IPS-NIHi7 (cell line): ENCODE results near the gene NAPA.

Experiments used
- DNase-seq: peaks from one replicate; pipeline ENCODE4 v3.0.0; 2012; ENCODE audit warnings: mixed read lengths; ENCODE audit errors: extremely low spot score

NAPA gene

DNA sequence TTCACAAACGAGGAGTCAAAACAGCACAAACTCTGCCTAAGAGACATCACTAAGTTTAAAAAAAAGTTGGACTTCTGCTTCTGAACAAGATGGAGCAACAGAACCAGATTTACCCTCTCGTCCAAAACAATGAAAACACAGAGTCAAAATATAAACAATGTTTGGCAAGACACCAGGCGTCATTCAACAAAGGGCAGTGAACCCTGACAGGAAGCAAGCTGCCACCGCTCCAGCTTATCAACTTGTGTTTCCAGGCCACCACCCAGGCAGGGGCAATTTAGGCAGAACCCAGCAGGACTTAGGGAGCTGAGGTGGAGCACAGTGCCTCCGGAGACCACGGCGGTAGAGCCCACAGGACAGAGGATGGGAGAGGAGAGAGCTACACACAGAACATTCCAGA, 8.6 kb upstream of the NAPA start:
- no peak for DNase-seq

GRCh38 chr19:47521473-47522180, 6.8 kb upstream of the NAPA start:
- DNase-seq, result no peak

DNA sequence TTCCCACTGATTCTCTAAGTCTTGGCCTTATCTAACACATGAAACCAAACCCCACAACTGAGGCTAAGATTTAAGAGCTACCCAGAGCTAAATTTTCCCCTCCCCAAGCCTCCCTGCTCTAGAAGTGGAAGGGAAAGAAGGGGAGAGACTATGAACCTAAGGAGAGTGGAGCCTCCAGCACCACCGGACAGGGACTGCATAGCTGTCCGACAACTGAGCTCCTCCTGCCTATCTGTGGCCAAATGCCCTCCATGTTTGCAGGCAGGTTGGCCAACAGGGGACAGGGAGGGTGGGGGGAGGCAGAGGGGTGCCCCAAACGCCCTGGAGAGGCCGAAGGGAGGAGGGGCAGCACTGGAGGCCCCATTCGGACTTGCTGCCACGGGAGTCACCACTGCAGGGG, 6.0 kb upstream of the NAPA start:
- DNase-seq, result no peak

DNA sequence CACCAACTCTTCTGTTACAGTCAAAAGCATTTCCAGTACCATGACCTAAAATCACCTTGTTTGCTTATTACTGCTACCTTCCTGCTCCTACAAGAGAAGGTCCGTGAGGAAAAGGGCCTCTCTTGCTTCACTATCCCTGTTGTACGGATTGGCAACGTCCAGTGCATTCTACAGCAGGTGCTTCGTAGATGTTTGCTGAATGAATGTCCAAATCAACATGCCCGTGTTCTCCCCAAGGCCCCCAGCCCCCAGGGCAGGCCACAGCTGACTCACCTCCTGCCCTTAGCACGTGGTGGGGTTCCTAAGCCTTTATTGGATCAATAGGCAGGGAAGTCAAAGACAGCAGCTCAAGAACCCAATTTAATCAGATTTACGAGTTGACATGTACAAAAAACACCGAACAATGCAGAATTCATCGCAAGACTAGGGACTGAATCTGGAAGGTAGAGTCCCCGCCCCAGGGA, 5.5 kb upstream of the NAPA start:
- no peak for DNase-seq

DNA sequence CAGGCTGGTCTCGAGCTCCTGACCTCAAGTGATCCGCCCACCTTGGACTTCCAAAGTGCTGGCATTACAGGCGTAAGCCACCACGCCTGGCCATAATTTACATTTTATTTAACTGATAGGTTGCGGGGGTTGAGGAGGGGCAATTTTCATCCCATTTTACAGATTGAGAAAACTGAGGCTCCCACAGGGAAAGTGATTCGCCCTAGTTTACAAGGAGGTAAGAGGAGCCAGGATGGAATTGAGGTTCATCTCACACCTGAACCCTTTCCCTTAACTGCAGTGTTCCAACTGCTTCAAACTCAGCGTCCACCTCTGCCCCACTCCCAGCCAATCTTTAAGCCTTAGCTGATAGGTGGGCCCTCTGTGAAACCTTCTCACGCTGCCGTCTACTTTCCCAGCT, 4.0 kb upstream of the NAPA start:
- DNase-seq, result no peak

DNA sequence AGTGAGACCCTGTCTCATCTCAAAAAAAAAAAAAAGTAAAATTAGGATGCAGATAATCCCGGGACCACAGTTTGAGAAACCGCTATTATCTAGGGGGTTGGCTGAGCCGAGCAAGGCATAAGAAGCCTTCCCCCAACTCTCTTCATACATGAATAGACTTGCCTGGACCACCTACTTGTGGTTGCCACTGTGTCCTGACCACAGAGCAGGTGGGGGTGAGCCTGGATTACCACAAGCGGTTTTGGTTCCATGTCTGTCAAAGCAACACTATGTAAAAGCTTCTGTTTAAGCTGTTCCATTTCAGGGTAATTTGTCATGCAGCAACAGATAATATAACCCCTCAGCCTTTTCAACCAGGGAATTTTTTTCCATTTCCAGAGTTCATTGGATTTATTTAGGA, 3.3 kb upstream of the NAPA start:
- DNase-seq, result no peak

DNA sequence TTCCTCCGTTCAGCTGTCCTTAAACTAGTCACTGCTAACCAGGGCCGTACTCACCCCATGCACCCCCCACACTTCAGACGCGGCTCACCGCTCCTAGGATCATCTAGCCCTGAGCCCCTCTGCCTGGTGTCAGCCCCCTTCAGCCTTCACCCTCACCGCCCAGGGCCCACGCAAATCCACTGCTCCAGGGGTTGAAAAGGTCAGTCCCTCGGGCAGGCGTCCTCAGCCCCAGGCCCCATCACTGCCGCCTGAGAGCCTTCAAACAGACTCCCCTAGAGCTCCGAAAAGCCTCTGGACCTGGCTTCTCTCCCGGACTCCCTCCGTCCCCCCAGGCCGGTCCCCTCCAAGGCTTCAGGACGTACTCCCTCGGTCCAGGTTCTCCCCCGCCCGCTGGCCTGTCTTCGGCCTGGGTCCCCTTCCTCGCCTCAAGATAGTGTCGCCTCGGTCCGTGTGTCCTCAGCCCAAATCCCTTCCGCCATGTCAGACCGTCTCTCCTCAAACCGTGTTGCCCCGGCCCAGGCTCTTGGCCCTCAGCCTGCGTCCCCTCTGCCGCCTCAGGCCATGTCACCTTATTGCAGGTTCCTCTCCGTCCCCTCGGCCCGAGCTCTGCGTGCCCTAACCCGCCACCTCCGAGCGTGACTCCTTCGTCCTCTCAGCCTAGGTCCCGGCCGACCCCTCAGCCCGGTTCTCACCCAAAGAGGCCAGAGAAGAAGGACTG, 553 bp downstream of the NAPA start:
- DNase-seq, result no peak

DNA sequence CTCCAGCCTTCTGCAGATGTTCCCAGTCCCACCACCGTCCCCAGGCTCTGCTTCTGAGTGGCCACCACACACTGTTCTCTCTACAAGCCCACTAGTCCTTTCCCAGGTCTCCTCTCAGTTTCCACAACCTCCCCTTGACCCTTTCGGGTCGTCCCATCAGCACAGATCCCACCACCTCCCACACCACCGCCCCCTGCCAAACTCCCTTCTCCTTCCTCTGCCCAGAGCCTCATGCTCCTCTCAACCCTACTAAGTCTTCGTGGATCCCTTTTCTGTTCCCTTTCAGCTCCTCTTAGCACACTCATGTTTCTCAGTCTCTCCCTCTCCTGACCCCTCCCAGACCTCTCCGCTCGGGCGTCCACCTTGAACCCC, 1.9 kb downstream of the NAPA start:
- DNase-seq, result no peak

- DNase-seq, result no peak
These were observed 2.5 kb downstream of the NAPA start for GRCh38 chr19:47512183-47512947.

- DNase-seq, result no peak
These were observed 3.2 kb downstream of the NAPA start for GRCh38 chr19:47511681-47512080.

DNA sequence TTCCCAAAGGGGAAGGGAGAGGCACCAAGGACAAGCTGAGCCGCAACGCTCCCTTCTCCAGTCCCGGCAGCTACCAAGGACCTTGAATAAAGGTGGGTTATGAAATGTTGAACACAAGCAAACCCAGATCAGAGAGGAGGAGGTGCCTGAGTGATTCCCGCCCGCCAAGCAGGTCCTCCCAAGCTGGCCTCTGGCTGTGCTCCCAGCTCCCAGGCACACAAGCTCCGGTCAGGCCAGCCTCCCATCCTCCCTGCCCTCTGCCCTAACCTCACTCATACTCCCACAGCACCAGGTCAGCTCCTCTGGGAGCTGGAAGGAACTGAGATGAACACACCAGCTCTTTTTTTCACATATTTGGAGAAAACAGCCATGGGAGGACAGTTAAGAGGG, 3.7 kb downstream of the NAPA start:
- DNase-seq, result no peak

DNA sequence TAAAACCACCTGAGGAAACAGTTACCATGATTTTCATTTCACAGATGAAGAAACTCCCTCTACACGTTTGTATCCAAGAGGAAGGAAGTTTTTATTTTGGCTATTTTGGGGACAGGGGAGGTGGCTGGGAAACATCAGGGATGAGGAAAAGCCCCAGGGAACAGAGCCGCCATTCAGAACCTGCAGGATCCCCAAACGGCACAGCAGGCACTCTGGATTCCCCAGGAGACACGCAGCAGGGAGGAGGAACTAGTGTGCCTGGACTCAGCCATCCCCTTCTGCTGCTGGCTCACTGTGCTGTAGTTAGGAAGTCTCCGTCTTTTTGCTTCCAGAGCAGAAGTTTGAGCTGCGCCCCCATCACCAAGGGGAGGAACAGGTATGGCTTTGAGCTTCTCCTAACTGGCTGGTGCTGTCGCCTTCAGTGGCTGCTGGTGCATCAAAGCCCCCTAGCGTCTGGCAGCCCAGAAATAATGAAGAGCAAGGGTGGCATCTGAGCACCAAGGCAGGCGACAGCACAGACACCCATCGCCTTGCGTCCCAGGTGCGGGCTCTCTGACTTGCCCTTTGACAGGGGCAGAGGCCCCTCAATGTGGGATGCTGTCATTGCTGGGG, 4.2 kb downstream of the NAPA start:
- DNase-seq, result no peak

GRCh38 chr19:47509973-47510372, 4.9 kb downstream of the NAPA start:
- no peak for DNase-seq

GRCh38 chr19:47509170-47509847, 5.6 kb downstream of the NAPA start:
- no peak for DNase-seq

DNA sequence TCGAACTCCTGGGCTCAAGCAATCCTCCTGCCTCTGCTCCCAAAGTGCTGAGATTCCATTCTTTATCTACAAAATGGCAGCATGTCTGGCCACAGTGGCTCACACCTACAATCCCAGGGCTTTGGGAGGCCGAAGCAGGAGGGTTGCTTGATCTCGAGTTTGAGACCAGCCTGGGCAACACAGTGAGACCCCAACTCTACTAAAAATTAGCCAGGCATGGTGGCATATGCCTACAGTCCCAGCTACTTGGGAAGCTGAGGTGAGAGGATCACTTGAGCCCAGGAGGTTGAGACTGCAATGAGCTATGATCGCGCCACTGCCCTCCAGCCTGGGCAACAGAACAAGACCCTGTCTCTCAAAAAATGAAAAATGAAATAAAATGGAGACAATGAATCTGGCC, 6.1 kb downstream of the NAPA start:
- no peak for DNase-seq

DNA sequence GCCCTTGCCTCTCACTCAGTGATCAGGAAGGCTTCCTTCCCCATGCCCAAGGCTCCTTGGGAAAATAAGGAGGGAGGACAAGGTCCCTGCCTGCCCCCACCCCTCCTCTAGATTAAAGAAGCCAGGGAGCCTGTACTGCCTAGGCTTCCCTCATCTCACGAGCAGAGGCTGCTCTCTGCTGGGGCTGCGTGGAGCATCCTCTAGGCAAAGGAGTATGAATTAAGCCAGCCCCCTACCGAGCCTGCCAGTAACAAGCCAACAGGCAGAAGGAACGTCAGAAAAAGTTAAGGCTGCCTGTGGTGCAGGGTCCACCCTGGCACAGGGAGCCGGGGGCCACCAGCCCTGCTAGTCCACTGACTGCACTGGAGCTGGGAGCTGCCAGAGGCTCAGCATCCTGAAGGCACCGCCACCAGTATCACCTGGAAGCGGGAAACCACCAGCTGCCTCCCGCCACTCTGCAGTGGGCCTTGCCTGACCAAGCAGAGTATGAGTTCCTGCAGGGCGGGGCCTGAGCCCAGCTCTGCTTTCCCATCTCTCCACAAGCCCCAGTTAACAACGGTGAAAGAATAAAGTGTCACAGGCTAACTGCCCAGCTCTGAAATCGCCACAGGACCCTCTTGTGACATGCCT, 6.8 kb downstream of the NAPA start:
- DNase-seq, result no peak

GRCh38 chr19:47507012-47507411, 7.9 kb downstream of the NAPA start:
- DNase-seq, result no peak

- no peak for DNase-seq
These were observed 8.4 kb downstream of the NAPA start for GRCh38 chr19:47506459-47506858.

GRCh38 chr19:47505506-47505905, 9.4 kb downstream of the NAPA start:
- DNase-seq, result no peak

DNA sequence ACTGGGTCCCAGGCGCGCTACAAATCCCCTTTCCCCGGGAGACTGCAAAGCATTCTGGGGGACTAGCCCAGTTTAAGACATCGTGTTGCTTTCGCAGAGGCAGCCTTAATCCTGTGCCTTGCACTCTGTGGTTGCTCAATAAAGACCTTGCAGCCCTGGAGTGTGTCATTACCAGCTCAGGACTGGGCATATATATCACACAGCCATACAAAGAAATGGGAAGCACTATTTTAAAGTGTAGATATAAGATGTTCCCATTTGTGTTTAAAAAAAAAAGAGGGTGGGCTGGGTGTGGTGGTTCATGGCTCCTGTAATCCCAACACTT, 11.1 kb downstream of the NAPA start:
- DNase-seq, result no peak

- DNase-seq, result no peak
These were observed 11.6 kb downstream of the NAPA start for GRCh38 chr19:47503130-47503825.
